ENCODE measurements around the gene FHDC1.

FHDC1 gene

GRCh38 chr4:153013202-153013977 lies 77.3 kb downstream of the FHDC1 start:
- no peak for DNase-seq

DNA sequence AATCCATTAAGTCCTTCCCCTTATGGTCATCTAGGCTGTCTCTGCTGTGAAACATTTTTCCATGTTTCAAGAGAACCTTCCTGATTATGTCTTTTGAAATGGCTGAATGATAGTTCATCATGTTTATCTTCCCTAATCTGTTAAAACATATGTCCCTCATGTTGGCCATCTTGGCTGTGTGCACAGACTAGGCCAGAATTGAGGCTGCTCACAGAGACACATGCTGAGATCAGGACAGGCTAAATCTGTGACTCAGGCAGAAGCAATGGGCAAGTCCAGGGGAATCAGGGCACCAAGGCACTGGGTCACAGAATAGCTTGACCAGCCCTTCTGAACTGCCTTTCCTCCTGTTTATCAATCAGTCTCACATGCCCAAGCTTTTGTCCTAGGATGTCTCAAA lies 78.3 kb downstream of the FHDC1 start:
- no peak for DNase-seq

DNA sequence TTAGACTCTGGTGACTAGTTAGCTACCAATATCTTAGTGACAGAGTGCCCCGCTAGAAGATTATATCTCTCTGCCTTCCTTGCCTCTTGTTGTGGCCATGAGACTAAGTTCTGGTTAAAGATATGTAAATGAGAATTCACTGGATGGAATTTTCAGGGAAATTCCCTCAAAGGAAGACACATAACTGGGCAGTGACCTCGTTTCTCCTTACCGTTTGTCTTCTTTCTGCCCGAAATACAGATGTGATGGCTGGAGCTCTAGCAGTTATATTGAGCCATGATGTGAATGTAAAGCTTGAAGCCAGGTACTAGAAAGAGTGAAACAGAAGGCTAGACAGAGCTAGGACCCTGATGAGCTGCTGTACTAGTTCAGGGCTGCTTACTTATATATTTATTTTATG lies 80.5 kb downstream of the FHDC1 start:
- no peak for DNase-seq

DNA sequence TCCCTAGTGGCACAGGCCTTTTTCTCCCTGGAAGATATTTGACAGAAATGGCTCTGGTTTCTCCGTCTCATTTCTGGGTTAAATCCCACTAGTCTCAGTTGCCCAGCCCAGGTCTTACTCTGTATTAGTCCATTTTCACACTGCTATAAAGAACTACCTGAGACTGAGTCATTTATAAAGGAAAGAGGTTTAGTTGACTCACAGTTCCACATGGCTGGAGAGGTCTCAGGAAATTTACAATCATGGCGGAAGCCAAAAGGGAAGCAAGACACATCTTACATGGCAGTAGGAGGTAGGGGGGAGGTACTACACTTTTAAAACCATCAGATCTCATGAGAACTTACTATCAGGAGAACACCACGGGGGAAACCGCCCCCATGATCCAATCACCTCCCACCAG lies 81.9 kb downstream of the FHDC1 start:
- DNase-seq: no peak

DNA sequence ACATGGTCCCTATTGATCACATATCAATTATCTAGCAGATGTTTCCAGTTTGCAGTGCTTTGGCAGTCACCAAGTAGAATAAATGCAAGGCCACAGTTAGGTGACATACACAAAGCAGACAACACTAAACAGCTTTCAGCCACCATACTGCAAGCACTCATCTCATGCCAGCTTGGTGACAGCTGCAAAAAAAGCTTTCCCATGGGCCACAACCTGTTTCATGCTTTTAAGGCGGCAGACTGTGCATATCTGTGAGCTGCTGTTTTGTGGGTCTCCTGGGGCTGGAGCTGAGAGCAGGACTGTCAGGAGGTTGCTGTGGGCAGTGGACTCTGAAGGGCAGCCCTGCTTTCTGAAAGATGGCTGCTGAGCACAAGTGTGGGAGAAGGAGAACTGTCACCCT lies 82.6 kb downstream of the FHDC1 start:
- no peak for DNase-seq

DNA sequence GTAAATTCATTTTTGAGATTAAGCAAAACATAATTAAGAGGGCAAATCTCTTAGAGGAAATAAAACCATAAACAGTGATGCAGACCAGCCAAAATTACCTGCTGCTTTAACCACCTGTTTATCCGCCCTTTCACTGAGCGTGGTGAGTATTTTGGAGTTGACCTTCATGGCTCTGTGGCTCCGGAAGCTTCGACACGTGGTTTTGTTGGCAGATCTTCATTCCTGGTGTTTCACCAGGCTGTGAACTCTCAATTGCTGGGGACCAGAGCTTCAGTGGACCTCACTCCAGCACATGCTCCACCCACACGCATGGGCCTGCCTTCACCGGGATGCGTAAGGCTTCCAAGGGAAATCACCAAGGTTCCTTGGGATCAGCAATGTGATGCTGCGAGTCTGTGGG lies 83.8 kb downstream of the FHDC1 start:
- DNase-seq: no peak

DNA sequence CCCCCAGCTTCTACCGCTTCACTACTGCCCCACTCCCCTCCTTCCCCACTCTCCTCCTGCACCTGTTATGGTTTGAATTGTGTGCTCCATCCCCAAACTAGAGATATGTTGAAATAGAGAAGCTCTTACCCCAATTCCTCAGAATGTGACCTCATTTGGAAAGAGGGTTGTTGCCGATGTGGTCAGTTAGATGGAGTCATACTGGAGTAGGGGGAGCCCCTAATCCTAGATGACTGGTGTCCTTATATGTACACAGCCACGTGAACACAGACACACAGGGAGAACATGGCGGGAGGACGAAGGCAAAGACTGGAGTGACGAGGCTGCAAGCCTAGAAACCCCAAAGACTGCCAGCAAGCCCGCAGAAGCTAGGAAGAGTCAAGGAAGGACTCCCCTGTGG lies 84.3 kb downstream of the FHDC1 start:
- no peak for DNase-seq

- no peak for DNase-seq
Observed at GRCh38 chr4:153021276-153021675, 85.2 kb downstream of the FHDC1 start.

- no peak for DNase-seq
Observed at GRCh38 chr4:153022241-153022715, 86.2 kb downstream of the FHDC1 start.

GRCh38 chr4:153023139-153023538 lies 87.0 kb downstream of the FHDC1 start:
- no peak for DNase-seq

DNA sequence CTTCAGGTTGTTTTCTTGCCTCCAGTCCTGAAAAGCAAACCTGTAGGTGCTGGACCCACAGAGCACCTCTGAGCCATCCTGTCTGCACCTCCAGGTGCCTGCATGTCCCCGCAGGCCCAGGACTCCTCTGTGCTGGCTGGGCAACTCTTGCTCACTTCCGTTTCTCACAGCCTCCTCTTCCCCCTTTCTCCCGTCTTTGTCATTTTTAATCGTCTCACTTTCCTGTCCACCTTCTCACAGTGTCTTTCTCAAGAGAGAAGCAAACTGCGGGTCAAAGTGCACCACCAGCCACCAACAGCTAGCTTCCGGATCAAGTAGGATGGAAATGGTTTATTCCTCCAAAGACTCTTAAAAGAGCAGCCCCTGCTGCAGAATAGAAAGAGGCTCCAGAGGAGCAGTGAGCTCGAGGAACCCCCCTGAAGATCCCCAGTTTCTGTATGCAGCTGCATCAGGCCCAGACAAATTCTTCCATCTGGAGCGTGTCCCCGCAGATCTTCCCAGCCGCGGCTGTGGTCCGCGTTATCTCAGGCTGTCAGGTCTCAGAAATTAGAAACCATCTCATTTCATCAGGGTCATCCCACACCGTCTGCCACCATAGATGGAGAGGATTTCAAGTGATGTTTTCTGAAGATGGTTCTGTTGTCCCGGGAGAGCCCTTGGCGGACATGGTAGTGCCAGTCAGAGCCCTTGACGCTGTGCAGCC lies 87.7 kb downstream of the FHDC1 start:
- no peak for DNase-seq

DNA sequence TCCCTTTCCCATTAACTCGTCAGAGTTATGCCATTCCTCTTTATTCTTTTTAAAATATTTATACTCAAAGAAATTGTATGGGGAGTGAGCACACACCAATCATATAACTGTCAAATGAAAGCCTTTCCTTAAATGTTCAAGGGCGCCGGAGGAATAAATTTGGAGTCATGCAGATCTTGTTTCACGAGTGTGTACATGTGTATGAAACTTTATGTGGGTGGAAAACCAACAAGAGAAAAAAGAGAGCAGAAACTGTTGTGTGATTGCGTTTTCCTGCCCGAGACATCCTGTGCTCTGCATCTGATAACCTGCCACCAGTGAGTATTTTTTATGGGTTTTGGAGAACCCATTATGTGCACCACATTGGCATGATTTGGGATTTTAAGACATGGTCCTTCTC lies 88.3 kb downstream of the FHDC1 start:
- DNase-seq: no peak

GRCh38 chr4:153025406-153025805 lies 89.3 kb downstream of the FHDC1 start:
- DNase-seq: no peak

DNA sequence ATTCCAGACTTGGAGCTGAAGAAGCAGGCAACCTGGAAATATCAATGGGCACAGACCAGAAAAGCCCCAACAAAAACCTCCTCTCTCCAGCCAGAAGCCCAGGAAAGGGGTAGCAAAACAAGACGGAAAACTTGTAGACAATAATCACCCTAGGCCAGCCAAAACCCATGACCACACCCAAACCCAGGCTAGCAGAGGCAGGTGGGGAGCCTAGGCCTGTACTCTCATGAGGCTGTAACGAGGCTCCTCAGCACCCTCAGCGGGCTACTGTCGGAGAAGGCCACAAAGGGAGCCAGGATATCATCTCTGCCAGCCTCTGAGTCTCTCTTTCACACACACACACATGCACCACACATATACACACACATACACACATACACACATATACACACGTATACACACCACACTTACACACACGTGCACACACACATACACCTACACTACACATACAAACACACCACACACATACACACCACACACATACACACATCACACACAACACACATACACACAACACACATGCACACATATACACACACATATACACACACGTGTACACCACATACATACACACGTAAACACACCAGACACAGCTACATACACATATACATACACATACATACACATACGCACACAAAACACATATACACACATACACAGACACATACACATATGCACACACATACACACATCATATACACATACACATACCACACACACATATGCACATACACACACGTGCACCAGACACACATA lies 90.6 kb downstream of the FHDC1 start:
- no peak for DNase-seq

GRCh38 chr4:153027866-153028265 lies 91.7 kb downstream of the FHDC1 start:
- DNase-seq: no peak

- no peak for DNase-seq
Observed at GRCh38 chr4:153028535-153028934, 92.4 kb downstream of the FHDC1 start.

All from activated T-cell treated with anti-CD3 and anti-CD28 coated beads, Interleukin-2, amount 50 U/mL, for 1 hour (primary cell).